IMR-90 (cell line): Measurements from ENCODE around the gene SLC25A19. TPM values are rescaled to one million over a fixed set of nuclear protein-coding genes. Genes with fewer than 3 reads are reported as not detected.

Experiments
- ATAC-seq: fragments of 200-7000 bp; cut with Tn5 transposase; 2 replicates; pipeline ENCODE4 v1.9.1; 2020; ENCODE audit warnings: low read depth, mild to moderate bottlenecking, moderate library complexity
- BruUV-seq: library from RNA; stranded (reverse); fragments of 400-500 nt; replicated peaks from 2 replicates; lab custom pipeline; 2021; lab: Mats Ljungman, UMichigan
- CTCF ChIA-PET: fragments of 300-600 bp; formaldehyde crosslinking; extraction: SDS; loops from one replicate; lab custom pipeline; 2021; ENCODE audit warnings: antibody characterized with exemption; lab: Yijun Ruan, JAX
- POLR2A ChIA-PET: fragments of 300-600 bp; sonication (Branson Sonifier 250); formaldehyde crosslinking; loops from one replicate; lab custom pipeline; 2022; ENCODE audit warnings: antibody characterized with exemption; ENCODE audit not compliant: unreplicated experiment; lab: Charles Lee
- DNase-seq: peaks from one replicate; pipeline ENCODE4 v3.0.0; 2013
- H2AFZ ChIP-seq: replicated peaks from 2 replicates; pipeline ENCODE3; 2013; ENCODE audit warnings: low read length, mild to moderate bottlenecking; ENCODE audit not compliant: poor library complexity
- H2AK5ac ChIP-seq: 2 replicates; pipeline ENCODE4 v1.6.1; 2013; ENCODE audit warnings: low read depth, low read length, inconsistent platforms
- H2AK9ac ChIP-seq: replicated peaks from 2 replicates; pipeline ENCODE3; 2013; ENCODE audit warnings: mild to moderate bottlenecking, low read depth, low read length, moderate library complexity; ENCODE audit not compliant: poor library complexity
- H2BK120ac ChIP-seq: 2 replicates; pipeline ENCODE4 v1.6.1; 2013; ENCODE audit warnings: low read depth, low read length, inconsistent platforms
- H2BK15ac ChIP-seq: 3 replicates; pipeline ENCODE4 v1.6.1; 2013; ENCODE audit warnings: low read depth, low read length, inconsistent platforms
- H2BK20ac ChIP-seq: 2 replicates; pipeline ENCODE4 v1.6.1; 2013; ENCODE audit warnings: low read depth, mild to moderate bottlenecking, inconsistent platforms, low read length, moderate library complexity
- H2BK5ac ChIP-seq: 2 replicates; pipeline ENCODE4 v1.6.1; 2013; ENCODE audit warnings: mild to moderate bottlenecking, low read depth, low read length, inconsistent platforms; ENCODE audit not compliant: poor library complexity, severe bottlenecking
- H3K14ac ChIP-seq: replicated peaks from 2 replicates; pipeline ENCODE4 v1.6.1; 2013; ENCODE audit warnings: low read depth, low read length, inconsistent platforms
- H3K18ac ChIP-seq: 2 replicates; pipeline ENCODE4 v1.6.1; 2013; ENCODE audit warnings: low read depth, low read length, control low read depth
- H3K23ac ChIP-seq: 2 replicates; pipeline ENCODE4 v1.6.1; 2013; ENCODE audit warnings: low read depth, low read length, inconsistent platforms
- H3K27ac ChIP-seq: 2 replicates; pipeline ENCODE4 v1.5.1; 2013; ENCODE audit warnings: mild to moderate bottlenecking, control low read depth, low read length; ENCODE audit not compliant: insufficient read depth
- H3K27me3 ChIP-seq: 2 replicates; pipeline ENCODE4 v1.6.1; 2013; ENCODE audit warnings: low read length; ENCODE audit not compliant: control insufficient read depth, insufficient read depth
- H3K36me3 ChIP-seq: 2 replicates; pipeline ENCODE4 v1.6.1; 2013; ENCODE audit warnings: low read length, mixed read lengths; ENCODE audit not compliant: control insufficient read depth, insufficient read depth
- H3K4ac ChIP-seq: 2 replicates; pipeline ENCODE4 v1.6.1; 2013; ENCODE audit warnings: low read depth, low read length, inconsistent platforms
- H3K4me1 ChIP-seq: 2 replicates; pipeline ENCODE4 v1.6.1; 2013; ENCODE audit warnings: low read length, mixed read lengths; ENCODE audit not compliant: control insufficient read depth, insufficient read depth
- H3K4me2 ChIP-seq: 2 replicates; pipeline ENCODE4 v1.6.1; 2013; ENCODE audit warnings: low read depth, mild to moderate bottlenecking, control low read depth, low read length, moderate library complexity
- H3K4me3 ChIP-seq: 2 replicates; pipeline ENCODE4 v1.5.1; 2013; ENCODE audit warnings: low read depth, mild to moderate bottlenecking, control low read depth, low read length, moderate library complexity; ENCODE audit not compliant: insufficient read depth
- H3K56ac ChIP-seq: 2 replicates; pipeline ENCODE4 v1.6.1; 2013; ENCODE audit warnings: low read length, inconsistent platforms; ENCODE audit not compliant: insufficient read depth; ENCODE audit errors: extremely low read depth
- H3K79me1 ChIP-seq, 2 experiments: 2 replicates each; pipeline ENCODE4 v1.6.1; 2013; ENCODE audit warnings: low read length in 2 of 2, inconsistent platforms in 1 of 2, low read depth in 1 of 2
- H3K9ac ChIP-seq: 2 replicates; pipeline ENCODE4 v1.6.1; 2013; ENCODE audit warnings: low read depth, low read length, control low read depth
- H3K9me1 ChIP-seq: 2 replicates; pipeline ENCODE4 v1.6.1; 2013; ENCODE audit warnings: low read length, inconsistent platforms; ENCODE audit not compliant: insufficient read depth
- H3K9me3 ChIP-seq: 2 replicates; pipeline ENCODE4 v1.6.1; 2013; ENCODE audit warnings: low read length; ENCODE audit not compliant: control insufficient read depth, insufficient read depth
- H4K20me1 ChIP-seq: 2 replicates; pipeline ENCODE4 v1.6.1; 2013; ENCODE audit warnings: low read length, inconsistent platforms; ENCODE audit not compliant: insufficient read depth
- H4K5ac ChIP-seq: 2 replicates; pipeline ENCODE4 v1.6.1; 2013; ENCODE audit warnings: mild to moderate bottlenecking, low read depth, low read length, control low read depth
- H4K8ac ChIP-seq, 2 experiments: 2 replicates each; pipeline ENCODE4 v1.6.1; 2013; ENCODE audit warnings: low read depth in 2 of 2, low read length in 2 of 2, control low read depth in 1 of 2, inconsistent platforms in 1 of 2
- H4K91ac ChIP-seq: 2 replicates; pipeline ENCODE4 v1.6.1; 2013; ENCODE audit warnings: low read depth, low read length, inconsistent platforms; ENCODE audit not compliant: insufficient read depth
- MXI1 ChIP-seq: IDR thresholded peaks from 2 replicates; pipeline ENCODE4 v1.6.1; 2012; ENCODE audit warnings: low read depth, mild to moderate bottlenecking, low read length, moderate library complexity, borderline replicate concordance
- WGBS, 2 experiments: methylation state at CpG; one replicate each; pipeline versions ENCODE4 v1.1.5 to v1.1.7; 2013; ENCODE audit warnings: missing lambda C conversion rate in 2 of 2; ENCODE audit not compliant: insufficient read length in 1 of 2; ENCODE audit errors: extremely low coverage in 2 of 2; 5-methylcytosine and 5-hydroxymethylcytosine counted together
- dilution Hi-C: fragments of 300-500 bp; cut with HindIII; formaldehyde crosslinking; loops from one replicate; pipeline ENCODE4 v1.14.3; 2018; ENCODE audit warnings: low sequenced_read_pairs; ENCODE audit not compliant: unreplicated experiment
- in situ Hi-C: fragments of 300-500 bp; cut with MboI; formaldehyde crosslinking; loops from 3 replicates; pipeline ENCODE4 v1.14.3; 2019; ENCODE audit warnings: low sequenced_read_pairs, inconsistent platforms, mixed read lengths
- intact Hi-C: fragments of 100-400 bp; cut with micrococcal nuclease; formaldehyde crosslinking; loops from 2 replicates; pipeline ENCODE4 v1.10.0; 2022
- polyA plus RNA-seq, 3 experiments: library from polyadenylated mRNA; depleted of rRNA; stranded (reverse); fragments of >200 nt; gene quantifications; 2 replicates each; pipeline ENCODE4 v1.2.3, GENCODE V29; 2012; ENCODE audit warnings: low replicate concordance in 1 of 3
- total RNA-seq: library from RNA; depleted of rRNA; stranded (reverse); fragments of >200 nt; gene quantifications from 2 replicates; pipeline ENCODE4 v1.2.3, GENCODE V29; 2012

SLC25A19 gene
- total and polyA plus RNA-seq, 2 of the 4 experiments (the other 2 are of a cell fraction): 9.1 to 9.2 TPM

- in situ Hi-C loops: no loop called here
- no peak for TF ChIP-seq MXI1
These were observed 51.9 kb downstream of the SLC25A19 start for GRCh38 chr17:75237100-75238014.

More at GRCh38 chr17:75237100-75238014, 51.9 kb downstream of the SLC25A19 start:
- H3K36me3 ChIP-seq: peaks cover 77% of the 10 kb centered on the region
- no peaks in the 10 kb centered on the region for H3K9me1 ChIP-seq
- no CpG with 5 or more reads among the region's 12 CpGs for WGBS, 2 experiments
- POLR2A ChIA-PET: no interaction called here
- H3K79me1 ChIP-seq: peaks cover 0 to 15% of the 10 kb centered on the region in 2 experiments; a peak in 2 of 4 replicates
- H3K18ac ChIP-seq: no peak overlapping the region
- no peak overlapping the region for H4K91ac ChIP-seq
- dilution Hi-C loops: no loop called here
- no peak overlapping the region for H3K9ac ChIP-seq
- H2BK15ac ChIP-seq: no peak overlapping the region
- H3K56ac ChIP-seq: no peak overlapping the region
- no peak overlapping the region for H3K14ac ChIP-seq
- no peak overlapping the region for H2BK5ac ChIP-seq
- H4K20me1 ChIP-seq: peaks cover 11% of the 10 kb centered on the region
- no peak overlapping the region for H2BK20ac ChIP-seq
- DNase-seq (no peak), ATAC-seq (no peak)
- no peak overlapping the region for H4K5ac ChIP-seq
- no peak overlapping the region for H3K4ac ChIP-seq
- no peaks in the 10 kb centered on the region for H3K4me1 ChIP-seq
- H3K9me3 ChIP-seq: no peaks in the 10 kb centered on the region
- BruUV-seq: no TSS peak
- no peak overlapping the region for H2AK9ac ChIP-seq
- H2AFZ ChIP-seq: no peak overlapping the region
- no peak overlapping the region for H4K8ac ChIP-seq
- no peaks in the 10 kb centered on the region for H3K27me3 ChIP-seq
- CTCF ChIA-PET: no interaction called here
- intact Hi-C loops: no loop called here
- no peak overlapping the region for H3K4me2 ChIP-seq
- H3K27ac ChIP-seq: no peak overlapping the region
- H3K4me3 ChIP-seq: no peak overlapping the region
- H2AK5ac ChIP-seq: no peak overlapping the region
- H2BK120ac ChIP-seq: no peak overlapping the region
- no peak overlapping the region for H3K23ac ChIP-seq
